Brain microvascular endothelial cell (primary cell): Measurements from ENCODE around the gene POC1A.

ENCODE experiments used
- DNase-seq: peaks from one replicate; pipeline ENCODE4 v3.0.0-alpha.2; 2020
- H3K27ac ChIP-seq: fragments of 250-450 bp; sonication (Bioruptor Pico); 2 replicates; pipeline ENCODE4 v1.5.1; 2020; ENCODE audit warnings: mild to moderate bottlenecking, moderate library complexity
- H3K27me3 ChIP-seq: fragments of 250-450 bp; sonication (Bioruptor Pico); replicated peaks from 2 replicates; pipeline ENCODE4 v1.5.1; 2020; ENCODE audit warnings: mild to moderate bottlenecking
- H3K36me3 ChIP-seq: fragments of 250-450 bp; sonication (Bioruptor Pico); replicated peaks from 2 replicates; pipeline ENCODE4 v1.5.1; 2020; ENCODE audit warnings: mild to moderate bottlenecking
- H3K4me3 ChIP-seq: 2 replicates; pipeline ENCODE4 v1.5.1; 2011; ENCODE audit warnings: low read depth, mild to moderate bottlenecking, control low read depth, low read length, moderate library complexity
- in situ Hi-C: cut with HindIII; loops from 2 replicates; pipeline ENCODE4 v1.10.0; 2017; ENCODE audit warnings: low sequenced_read_pairs, low pct_ligation_motif_present
- TF ChIP-seq, protein P1 (sequence below): IDR thresholded peaks from 2 replicates; pipeline ENCODE4 v1.5.1; 2011; ENCODE audit warnings: low read depth, mild to moderate bottlenecking, moderate library complexity, low read length, control low read depth, inconsistent platforms; ENCODE audit errors: missing control alignments

Gene POC1A

DNA sequence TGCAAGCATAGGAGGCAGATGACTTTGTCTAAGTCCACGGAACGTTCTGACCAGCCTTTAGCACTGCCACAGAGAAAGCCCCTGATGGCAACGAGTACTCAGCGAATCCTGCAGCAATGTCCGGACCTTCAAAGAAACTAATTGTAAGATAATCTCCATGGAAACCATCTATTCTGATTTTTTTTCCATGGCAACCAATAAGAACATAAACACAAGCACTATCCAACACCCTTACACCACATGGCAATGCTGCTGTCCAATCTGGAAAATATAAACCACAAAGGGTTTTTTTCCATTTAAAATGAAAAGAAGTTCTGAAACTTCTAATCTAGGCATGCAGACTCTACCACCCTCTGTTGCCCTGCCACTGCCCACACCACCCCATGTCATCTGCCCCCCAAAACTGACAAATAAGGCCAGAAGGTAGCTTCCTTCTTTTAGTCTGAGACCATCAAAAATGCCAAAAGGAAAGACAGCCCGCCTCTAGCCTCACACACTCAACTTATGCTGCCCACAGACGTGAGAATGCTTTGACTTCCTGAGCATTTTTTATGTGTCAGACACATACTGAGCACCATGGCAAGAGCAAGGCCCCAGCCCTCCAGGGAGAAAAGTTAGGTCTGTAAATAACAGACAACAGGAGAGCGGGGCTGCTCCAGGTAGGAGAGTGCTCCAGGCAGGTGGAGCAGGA is 44.5 kb downstream of the POC1A start:
- TF ChIP-seq, protein P1, sequence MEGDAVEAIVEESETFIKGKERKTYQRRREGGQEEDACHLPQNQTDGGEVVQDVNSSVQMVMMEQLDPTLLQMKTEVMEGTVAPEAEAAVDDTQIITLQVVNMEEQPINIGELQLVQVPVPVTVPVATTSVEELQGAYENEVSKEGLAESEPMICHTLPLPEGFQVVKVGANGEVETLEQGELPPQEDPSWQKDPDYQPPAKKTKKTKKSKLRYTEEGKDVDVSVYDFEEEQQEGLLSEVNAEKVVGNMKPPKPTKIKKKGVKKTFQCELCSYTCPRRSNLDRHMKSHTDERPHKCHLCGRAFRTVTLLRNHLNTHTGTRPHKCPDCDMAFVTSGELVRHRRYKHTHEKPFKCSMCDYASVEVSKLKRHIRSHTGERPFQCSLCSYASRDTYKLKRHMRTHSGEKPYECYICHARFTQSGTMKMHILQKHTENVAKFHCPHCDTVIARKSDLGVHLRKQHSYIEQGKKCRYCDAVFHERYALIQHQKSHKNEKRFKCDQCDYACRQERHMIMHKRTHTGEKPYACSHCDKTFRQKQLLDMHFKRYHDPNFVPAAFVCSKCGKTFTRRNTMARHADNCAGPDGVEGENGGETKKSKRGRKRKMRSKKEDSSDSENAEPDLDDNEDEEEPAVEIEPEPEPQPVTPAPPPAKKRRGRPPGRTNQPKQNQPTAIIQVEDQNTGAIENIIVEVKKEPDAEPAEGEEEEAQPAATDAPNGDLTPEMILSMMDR, result no peak
- in situ Hi-C loops, result no loop called here
- no peak overlapping the region for H3K4me3 ChIP-seq

DNA sequence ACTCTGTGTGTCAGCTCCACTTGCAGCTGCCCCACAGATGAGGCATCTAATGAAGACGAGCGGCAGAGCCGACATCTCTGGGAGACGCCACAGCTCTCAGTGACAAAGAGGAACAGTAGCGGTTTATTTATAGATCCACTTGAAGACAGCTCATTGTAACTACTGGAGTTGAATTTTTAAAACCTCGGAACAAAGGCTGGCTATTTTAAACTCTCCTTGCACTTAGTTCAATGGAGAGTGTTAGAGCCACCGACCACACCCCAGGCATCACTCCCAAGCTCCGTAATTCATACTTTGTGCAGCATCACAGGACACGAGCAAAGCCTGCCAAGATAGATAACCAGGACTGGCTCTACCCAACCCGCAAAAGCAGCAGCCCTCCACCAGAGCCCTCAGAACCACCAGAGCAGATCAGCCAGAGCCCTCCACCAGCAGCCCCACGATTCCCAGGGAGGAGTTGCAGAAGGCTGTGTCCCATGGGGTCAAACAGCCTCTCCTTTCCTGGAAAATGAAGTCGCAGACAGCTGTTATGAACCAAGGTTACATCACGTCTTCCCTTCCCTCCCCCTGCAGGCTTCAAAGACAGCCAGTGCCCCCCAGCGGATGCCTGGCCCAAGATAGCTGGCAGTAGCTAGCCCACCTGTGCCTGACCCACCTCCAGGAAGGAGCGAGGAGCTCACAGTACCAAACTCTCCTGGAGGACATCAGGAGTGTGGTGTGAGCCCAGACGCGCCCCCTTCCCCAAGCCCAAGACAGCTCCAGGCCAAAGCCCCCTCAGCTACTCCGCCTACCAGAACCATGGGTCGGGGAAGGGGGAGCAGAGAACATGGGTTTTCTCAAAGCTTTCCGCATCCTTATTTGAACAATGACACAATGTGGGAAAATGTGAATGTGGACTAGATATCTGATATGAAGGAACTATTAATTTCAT is 45.7 kb downstream of the POC1A start:
- TF ChIP-seq, protein P1, result peak; percentile 50
- H3K36me3 ChIP-seq, result no peaks in the 10 kb centered on the region
- in situ Hi-C loops, result no loop called here
- H3K27ac ChIP-seq, result no peak overlapping the region
- H3K4me3 ChIP-seq, result no peak overlapping the region
- DNase-seq, result no peak
- H3K27me3 ChIP-seq, result no peaks in the 10 kb centered on the region

More for the DNA sequence above, 44.5 kb downstream of the POC1A start:
- no peaks in the 10 kb centered on the region for H3K27me3 ChIP-seq
- no peak overlapping the region for H3K27ac ChIP-seq
- no peak for DNase-seq
- H3K36me3 ChIP-seq, result no peaks in the 10 kb centered on the region

DNA sequence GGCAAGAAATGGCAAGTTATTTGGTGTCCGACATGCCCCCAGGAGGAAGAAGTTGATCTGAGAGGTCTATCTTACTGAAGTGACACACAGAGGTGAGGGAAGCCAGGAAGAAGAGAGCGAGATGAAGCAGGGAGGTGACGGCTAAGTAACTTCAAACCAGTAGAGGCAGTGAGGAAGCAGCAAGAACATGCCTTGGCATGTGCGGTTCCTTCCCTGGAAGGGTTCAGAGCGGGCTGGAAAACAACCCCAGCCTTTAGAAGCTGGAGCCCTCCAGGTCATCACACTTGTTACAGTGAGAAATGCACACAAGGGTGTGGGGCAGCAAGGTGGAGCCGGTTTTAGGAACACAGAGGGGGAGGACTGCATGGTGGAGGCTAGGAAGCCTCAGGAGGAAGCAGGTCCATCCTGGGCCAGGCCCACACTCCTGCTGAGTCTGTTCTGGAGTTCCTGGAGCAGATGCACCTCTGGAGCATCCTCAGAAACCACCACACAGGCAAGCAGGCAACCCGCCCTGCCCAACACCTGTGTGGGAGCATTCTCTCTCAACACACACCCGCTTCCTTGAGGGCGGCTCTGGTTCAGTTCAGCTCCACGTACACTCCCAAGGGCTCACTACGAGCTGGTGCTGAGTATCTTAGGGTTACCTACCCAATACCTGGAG is 47.1 kb downstream of the POC1A start:
- Histone ChIP-seq H3K4me3 (no peak overlapping the region), H3K27me3 (no peaks in the 10 kb centered on the region), H3K27ac (no peak overlapping the region), H3K36me3 (no peaks in the 10 kb centered on the region)
- in situ Hi-C loops, result no loop called here
- TF ChIP-seq, protein P1, result no peak
- DNase-seq, result no peak

DNA sequence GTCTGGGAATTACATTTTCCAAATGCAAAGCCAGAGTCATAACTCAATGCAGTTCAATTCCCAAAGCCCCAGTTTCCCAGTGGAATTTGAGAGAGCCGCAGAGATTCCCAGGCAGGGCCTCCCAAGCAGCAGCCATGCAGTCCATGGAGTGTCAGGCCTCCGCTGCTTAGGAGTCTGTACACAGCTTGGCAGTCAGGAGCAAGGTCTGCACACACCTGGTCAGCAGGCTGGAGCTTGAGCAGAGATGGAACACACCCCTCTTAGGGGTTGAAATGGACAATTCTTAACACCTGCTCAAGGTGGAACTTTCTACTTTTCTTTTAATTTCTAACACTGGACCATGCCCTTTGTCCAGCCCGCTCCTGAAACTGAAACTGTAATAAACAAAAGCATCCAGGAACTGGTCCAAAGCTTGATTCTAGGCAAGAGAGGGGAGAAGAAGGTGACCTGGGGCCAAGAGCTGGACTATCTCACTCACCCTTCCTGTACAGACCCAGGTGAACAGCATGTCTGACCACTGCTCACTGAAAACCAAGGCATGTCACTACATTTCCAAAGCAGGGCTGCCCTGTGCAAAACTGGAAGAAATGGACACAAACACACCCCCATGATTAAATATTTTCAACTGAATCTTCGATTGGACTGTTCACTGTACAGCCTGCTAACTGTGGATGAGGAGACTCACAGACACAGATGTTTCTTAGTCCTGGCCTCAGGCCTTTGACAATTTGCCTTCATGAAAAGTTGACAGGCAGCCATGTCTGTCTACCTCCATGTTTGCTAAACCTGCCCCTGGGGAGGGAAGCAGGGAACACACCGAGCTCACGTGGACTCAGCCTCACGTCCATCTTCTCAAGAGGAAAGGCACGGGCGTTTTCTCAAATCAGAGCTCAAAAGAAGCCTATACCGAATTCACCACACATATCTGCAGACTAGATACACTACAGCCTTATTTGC is 49.3 kb downstream of the POC1A start:
- no peaks in the 10 kb centered on the region for H3K27me3 ChIP-seq
- in situ Hi-C loops, result no loop called here
- no peaks in the 10 kb centered on the region for H3K36me3 ChIP-seq
- H3K4me3 ChIP-seq, result no peak overlapping the region
- DNase-seq, result no peak
- TF ChIP-seq, protein P1, result no peak
- no peak overlapping the region for H3K27ac ChIP-seq

DNA sequence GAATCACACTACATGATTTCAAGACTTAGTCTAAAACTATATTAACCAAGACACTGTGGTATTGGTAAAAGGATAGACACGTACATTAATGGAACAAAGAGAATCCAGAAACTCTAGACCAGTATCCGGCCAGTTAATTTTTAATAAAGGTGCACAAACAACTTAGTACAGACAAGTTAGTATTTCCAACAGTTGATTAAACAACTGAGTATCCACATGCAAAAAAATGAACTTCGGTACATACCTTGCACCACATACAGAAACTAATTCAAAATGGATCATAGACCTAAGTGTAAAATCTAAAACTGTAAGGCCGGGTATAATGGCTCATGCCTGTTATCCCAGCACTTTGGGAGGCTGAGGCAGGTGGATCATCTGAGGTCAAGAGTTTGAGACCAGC is 51.3 kb downstream of the POC1A start:
- Histone ChIP-seq H3K4me3 (no peak overlapping the region), H3K27ac (no peak overlapping the region), H3K36me3 (no peaks in the 10 kb centered on the region), H3K27me3 (no peaks in the 10 kb centered on the region)
- no peak for DNase-seq
- in situ Hi-C loops, result no loop called here
- TF ChIP-seq, protein P1, result no peak
